HT1080 (cell line): ENCODE results near the gene LIMK1. TPM values are rescaled to one million over a fixed set of nuclear protein-coding genes. Genes with fewer than 3 reads are reported as not detected.

Experiments used
- total RNA-seq: library from RNA; depleted of rRNA; stranded (reverse); fragments of >200 nt; shearing (Covaris generic); gene quantifications from 2 replicates; pipeline ENCODE4 v1.2.3, GENCODE V29; 2014; rRNA removed

Gene LIMK1
- total RNA-seq, 1 experiment from 2014 or later: 46.6 TPM

Other genes with a start within 250 kb of the LIMK1 start
- gene METTL27, start 241.3 kb upstream of the LIMK1 start, total RNA-seq: 14.4 and 22.2 TPM in 2 replicates
- 0.23 TPM in 1 of 2 replicates, not detected in the other for gene TMEM270, start 222.6 kb upstream of the LIMK1 start, total RNA-seq
- not detected in 2 replicates for gene ELN, start 55.6 kb upstream of the LIMK1 start, total RNA-seq
- gene EIF4H, start 90.6 kb downstream of the LIMK1 start, total RNA-seq: 333 and 408 TPM in 2 replicates
- gene LAT2, start 126.2 kb downstream of the LIMK1 start, total RNA-seq: 7.2 and 7.6 TPM in 2 replicates
- gene RFC2, start 170.6 kb downstream of the LIMK1 start, total RNA-seq: 103 and 114 TPM in 2 replicates
- gene CLIP2, start 205.6 kb downstream of the LIMK1 start, total RNA-seq: 29.3 and 31.5 TPM in 2 replicates